Measurements from ENCODE around the gene SLC2A10.

DNA sequence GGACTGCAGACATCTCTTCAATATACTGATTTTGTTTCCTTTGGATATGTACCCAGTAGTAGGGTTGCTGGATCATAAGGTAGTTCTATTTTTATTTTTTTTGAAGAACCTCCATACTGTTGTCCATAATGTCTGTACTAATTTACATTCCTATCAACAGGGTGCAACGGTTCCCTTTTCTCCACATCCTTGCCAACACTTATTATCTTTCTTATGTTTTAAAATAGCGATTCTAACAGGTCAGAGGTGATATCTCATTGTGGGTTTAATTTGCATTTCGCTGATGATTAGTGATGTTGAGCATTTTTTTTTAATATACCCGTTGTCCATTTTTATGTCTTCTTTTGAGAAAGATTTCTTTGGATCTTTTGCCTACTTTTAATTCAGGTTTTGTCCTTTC is 18.3 kb upstream of the SLC2A10 start:
- TF ChIP-seq, protein P1, sequence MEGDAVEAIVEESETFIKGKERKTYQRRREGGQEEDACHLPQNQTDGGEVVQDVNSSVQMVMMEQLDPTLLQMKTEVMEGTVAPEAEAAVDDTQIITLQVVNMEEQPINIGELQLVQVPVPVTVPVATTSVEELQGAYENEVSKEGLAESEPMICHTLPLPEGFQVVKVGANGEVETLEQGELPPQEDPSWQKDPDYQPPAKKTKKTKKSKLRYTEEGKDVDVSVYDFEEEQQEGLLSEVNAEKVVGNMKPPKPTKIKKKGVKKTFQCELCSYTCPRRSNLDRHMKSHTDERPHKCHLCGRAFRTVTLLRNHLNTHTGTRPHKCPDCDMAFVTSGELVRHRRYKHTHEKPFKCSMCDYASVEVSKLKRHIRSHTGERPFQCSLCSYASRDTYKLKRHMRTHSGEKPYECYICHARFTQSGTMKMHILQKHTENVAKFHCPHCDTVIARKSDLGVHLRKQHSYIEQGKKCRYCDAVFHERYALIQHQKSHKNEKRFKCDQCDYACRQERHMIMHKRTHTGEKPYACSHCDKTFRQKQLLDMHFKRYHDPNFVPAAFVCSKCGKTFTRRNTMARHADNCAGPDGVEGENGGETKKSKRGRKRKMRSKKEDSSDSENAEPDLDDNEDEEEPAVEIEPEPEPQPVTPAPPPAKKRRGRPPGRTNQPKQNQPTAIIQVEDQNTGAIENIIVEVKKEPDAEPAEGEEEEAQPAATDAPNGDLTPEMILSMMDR (IDR thresholded peaks at IDR 0.05) = no peak
- no peak for TF ChIP-seq POLR2A (IDR thresholded peaks at IDR 0.05)

Measured in esophagus squamous epithelium (tissue), 4 donors.